Fibroblast of lung (primary cell): ENCODE measurements around the gene PXDN.

ENCODE experiments used
- EZH2 ChIP-seq: IDR thresholded peaks from 2 replicates; pipeline ENCODE4 v1.5.1; 2012; ENCODE audit warnings: low read length, control low read depth, mild to moderate bottlenecking; ENCODE audit errors: missing control alignments
- TF ChIP-seq, protein P1 (sequence below), 2 donors: IDR thresholded peaks in 1 of 2; conservative IDR thresholded peaks in 1 of 2; 1 replicate in 1 of 2; 2 replicates in 1 of 2; pipeline ENCODE4 v1.5.1; 2011 to 2012; ENCODE audit warnings: low read length in 2 of 2, control low read depth in 1 of 2, inconsistent platforms in 1 of 2, low read depth in 1 of 2, mild to moderate bottlenecking in 1 of 2

DNA sequence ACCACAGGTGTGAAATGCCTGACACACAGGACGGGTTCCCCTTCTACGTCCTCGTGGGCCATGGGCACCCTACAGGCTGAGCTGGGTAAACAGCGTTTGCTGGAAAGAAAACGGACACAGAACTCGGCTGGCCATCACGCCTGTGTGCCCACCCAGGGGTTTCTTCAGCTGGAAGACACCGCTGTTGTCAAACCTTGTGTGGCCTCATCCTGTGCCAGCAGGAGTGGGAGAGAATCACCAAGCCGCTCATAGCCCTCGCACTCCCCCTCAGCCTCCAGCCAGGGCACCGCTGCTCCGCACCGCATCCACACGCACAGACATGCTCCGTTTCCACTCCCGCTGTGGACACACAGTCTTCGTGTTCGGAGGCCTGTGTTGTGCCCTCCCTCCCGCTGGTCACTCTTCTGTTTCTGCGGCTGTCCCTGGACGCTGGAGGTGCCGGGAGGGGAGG is 161.4 kb downstream of the PXDN start:
- TF ChIP-seq, protein P1, sequence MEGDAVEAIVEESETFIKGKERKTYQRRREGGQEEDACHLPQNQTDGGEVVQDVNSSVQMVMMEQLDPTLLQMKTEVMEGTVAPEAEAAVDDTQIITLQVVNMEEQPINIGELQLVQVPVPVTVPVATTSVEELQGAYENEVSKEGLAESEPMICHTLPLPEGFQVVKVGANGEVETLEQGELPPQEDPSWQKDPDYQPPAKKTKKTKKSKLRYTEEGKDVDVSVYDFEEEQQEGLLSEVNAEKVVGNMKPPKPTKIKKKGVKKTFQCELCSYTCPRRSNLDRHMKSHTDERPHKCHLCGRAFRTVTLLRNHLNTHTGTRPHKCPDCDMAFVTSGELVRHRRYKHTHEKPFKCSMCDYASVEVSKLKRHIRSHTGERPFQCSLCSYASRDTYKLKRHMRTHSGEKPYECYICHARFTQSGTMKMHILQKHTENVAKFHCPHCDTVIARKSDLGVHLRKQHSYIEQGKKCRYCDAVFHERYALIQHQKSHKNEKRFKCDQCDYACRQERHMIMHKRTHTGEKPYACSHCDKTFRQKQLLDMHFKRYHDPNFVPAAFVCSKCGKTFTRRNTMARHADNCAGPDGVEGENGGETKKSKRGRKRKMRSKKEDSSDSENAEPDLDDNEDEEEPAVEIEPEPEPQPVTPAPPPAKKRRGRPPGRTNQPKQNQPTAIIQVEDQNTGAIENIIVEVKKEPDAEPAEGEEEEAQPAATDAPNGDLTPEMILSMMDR (conservative IDR thresholded peaks at IDR 0.05 in 1 of 2, IDR thresholded peaks at IDR 0.05 in 1 of 2; ENCODE audit: low read depth in 1 of 2, low read length in 2 of 2), result no peak
- no peak for TF ChIP-seq EZH2
